ENCODE measurements around the gene CLDN9.

Gene CLDN9

DNA sequence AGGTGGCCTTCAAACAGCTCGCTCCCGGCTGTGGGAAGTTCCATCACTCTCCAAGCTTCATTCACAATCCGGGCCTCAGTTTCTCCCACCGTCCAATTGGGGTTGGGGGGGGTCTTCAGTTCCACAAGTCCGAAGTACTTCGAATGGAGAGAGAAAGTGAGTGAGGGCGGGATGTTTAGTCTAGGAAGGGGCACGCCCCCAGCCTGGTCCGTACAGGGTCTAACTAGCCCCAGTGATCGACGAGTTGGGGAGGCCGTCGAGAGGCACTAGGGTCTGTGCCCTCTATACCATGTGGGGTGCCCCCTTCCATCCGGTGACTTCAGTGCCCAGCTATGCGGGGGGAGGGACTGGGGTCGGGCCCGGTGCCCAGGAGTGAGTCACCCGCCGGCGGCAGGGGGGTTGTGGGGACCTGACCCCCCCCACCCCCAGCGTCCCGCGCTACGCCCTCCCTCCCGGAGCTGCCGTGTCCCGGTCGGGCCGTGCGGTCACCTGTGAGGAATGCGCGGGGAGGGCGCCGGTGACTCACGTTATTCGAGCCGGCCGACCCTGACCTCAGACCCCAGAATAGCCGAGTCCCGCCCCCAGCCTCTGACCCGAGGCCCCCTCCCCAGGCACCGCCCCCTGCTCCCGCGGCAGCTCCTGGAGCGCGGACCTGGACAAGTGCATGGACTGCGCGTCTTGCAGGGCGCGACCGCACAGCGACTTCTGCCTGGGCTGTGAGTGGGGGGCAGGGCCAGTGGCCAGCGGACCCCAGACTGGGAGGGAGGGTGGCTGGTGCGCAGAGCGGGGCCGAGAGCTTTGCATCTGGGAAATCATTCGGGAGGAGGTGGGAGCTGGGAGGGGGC is 8.1 kb downstream of the CLDN9 start:
- DNase-seq, result no peak

DNA sequence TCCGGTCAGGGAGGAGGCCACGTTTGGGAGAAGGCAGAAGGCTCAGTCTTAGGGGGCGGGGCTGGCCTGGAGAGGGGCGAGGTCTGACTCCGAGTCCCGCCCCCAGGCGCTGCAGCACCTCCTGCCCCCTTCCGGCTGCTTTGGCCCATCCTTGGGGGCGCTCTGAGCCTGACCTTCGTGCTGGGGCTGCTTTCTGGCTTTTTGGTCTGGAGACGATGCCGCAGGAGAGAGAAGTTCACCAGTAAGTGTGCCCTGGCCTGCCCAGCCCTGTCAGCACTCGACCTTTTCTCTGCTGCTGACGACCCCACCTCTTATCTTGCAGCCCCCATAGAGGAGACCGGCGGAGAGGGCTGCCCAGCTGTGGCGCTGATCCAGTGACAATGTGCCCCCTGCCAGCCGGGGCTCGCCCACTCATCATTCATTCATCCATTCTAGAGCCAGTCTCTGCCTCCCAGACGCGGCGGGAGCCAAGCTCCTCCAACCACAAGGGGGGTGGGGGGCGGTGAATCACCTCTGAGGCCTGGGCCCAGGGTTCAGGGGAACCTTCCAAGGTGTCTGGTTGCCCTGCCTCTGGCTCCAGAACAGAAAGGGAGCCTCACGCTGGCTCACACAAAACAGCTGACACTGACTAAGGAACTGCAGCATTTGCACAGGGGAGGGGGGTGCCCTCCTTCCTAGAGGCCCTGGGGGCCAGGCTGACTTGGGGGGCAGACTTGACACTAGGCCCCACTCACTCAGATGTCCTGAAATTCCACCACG is 8.9 kb downstream of the CLDN9 start:
- no peak for DNase-seq

DNA sequence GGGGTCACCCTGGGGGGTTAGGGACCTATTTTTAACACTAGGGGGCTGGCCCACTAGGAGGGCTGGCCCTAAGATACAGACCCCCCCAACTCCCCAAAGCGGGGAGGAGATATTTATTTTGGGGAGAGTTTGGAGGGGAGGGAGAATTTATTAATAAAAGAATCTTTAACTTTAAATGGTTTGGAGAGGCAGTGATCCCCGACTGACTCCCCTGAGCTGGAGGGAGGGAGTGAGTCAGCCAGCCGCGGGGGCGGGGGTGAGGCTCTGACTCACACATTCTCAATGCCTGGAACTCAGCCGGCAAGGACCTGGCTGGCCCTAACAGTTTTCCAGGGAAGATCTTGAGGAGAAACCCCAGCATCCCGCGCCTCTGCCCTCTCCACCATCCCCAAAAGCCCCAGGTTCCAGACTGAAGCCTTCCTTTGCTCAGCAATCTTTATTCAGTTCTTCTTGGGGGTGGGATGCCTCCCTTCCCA is 9.5 kb downstream of the CLDN9 start:
- DNase-seq, result no peak

DNA sequence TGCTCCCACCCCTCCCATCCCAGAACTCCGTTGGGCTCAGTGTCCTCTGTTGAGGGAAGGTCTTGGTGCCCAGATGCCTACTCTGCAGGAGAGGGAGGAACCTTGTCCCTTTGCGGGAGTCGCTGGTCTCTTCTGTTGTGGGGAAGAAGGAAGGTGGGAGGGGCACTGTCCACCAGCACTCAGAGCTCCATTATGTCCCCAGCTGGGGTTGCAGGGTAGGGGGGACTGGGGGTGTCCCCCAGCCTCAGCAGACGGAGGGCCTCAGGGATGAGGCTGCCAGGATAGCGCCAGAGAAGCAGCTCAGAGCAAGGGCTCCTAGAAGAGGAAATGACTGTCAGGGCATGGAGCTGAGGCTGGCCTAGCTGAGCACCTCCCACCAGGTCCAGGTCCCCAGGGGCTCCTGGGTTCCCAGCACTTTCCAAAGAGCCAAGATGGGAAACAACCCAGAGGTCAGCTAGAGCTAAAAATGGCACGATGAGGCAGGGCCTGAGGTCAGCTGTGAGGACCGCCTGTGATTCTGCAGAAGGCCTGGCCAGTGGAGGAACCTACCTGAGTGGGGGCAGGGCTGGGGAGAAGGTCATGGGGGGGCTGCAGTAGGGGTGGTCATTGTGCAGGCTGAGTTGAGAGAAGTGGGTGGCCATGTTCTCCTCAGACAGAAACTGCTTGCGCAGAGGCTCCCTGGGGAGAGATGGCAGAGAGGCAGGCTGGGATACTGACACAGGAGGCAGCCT is 10.1 kb downstream of the CLDN9 start:
- DNase-seq, result no peak

DNA sequence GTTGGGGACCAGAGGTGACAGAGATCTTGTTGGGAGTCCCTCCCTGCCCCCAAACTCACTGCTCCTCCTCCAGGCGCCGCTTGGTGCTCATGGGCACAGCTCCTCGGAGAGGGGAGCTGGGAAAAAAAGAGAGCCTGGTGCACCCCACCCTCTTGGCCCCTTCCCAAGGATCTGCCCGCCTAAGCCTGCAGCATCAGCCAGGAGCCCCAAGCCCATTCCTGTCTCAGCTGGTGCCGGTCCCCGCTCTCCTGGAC is 10.6 kb downstream of the CLDN9 start:
- peak; percentile 32 for DNase-seq

DNA sequence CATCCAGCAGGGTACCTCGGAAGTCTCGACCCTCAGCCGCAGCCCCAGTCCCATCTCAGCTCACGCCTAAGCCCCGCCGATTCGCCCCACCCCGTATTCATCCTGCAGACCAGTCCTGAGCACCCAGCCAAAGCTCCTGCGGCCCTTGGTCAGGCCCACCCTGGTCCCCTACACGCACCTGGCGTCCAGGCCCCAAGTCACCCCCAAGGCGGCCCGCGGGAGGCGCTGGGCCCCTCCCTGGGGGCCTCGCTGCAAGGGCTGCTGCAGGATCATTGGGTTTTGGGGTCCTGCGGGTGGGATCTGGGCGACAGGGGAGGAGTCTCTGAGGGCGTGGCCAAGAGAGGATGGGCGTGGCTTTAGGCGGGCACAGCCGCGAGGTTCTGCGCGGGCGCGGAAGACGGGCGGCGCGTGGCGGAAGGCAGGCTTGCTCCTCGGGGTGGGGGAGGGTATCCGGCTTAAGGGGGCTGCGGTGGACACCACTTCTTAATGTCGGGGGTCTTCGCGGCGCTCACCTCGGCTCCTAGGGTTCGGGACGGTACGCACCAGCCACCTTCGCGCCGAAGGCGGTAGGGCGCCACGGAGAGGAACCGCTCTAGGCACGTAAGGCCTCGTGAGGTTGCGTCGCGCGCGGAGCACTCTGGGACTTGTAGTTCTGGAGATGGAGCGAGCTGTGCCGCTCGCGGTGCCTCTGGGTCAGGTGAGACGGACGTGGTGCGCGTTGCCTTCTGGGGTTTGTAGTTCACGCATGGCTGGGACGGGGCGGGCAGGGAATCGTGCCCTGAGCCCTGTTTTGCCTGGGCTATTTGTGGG is 11.2 kb downstream of the CLDN9 start, which contains the start of the genes HCFC1R1 and THOC6:
TSS of gene HCFC1R1 (minus strand) at position 274 of the 810 bp plus-strand sequence. CDS start at position 273, 1 bp downstream.
TSS of gene THOC6 (plus strand) at position 367 of the 810 bp plus-strand sequence. CDS start at position 659, 292 bp downstream.
- peak; percentile 87 for DNase-seq

DNA sequence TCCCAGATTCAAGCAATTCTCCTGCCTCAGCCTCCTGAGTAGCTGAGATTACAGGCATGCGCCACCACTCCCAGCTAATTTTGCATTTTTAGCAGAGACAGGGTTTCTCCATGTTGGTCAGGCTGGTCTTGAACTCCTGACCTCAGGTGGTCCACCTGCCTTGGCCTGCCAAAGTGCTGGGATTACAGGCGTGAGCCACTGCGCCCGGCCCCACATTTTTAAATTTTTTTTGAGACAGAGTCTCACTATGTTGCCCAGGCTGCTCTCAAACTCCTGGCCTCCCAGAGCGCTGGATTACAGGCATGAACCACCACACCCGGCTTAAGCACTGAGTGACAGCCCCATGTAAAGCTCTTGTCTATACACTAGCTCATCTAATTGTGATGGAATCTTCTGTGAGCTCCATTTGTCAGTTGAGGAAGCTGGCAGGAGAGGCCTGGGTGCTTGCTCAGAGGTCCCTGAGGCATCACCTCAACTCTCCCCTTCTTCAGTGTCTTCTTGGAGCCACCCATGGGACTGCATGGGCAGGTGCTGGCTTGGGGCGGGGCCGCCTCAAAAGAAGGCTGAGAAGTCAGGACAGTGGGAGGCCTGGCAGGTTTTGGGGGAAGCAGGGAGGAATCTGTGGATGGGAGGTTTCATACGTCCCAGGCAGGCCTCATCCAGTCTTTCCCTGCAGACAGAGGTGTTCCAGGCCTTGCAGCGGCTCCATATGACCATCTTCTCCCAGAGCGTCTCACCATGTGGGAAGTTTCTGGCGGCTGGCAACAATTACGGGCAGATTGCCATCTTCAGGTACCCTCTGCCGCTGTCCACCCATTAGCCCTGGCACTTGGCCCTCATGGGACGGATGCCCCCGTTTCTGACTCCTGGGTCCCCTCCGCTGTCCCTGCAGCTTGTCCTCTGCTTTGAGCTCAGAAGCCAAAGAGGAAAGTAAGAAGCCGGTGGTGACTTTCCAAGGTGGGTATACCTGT is 12.6 kb downstream of the CLDN9 start:
- no peak for DNase-seq

DNA sequence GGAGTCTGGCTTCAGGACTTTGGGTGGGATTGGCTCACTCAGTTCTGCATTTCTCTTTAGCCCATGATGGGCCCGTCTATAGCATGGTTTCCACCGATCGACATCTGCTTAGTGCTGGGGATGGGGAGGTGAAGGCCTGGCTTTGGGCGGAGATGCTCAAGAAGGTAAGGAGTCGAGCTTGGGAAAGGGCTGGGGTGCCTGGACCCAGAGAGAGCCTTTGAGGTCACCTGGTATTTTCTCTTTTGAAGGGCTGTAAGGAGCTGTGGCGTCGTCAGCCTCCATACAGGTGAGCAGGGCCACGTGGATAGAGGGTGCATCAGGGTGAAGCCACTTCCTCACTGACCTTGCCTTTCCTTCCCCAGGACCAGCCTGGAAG is 13.3 kb downstream of the CLDN9 start:
- no peak for DNase-seq

DNA sequence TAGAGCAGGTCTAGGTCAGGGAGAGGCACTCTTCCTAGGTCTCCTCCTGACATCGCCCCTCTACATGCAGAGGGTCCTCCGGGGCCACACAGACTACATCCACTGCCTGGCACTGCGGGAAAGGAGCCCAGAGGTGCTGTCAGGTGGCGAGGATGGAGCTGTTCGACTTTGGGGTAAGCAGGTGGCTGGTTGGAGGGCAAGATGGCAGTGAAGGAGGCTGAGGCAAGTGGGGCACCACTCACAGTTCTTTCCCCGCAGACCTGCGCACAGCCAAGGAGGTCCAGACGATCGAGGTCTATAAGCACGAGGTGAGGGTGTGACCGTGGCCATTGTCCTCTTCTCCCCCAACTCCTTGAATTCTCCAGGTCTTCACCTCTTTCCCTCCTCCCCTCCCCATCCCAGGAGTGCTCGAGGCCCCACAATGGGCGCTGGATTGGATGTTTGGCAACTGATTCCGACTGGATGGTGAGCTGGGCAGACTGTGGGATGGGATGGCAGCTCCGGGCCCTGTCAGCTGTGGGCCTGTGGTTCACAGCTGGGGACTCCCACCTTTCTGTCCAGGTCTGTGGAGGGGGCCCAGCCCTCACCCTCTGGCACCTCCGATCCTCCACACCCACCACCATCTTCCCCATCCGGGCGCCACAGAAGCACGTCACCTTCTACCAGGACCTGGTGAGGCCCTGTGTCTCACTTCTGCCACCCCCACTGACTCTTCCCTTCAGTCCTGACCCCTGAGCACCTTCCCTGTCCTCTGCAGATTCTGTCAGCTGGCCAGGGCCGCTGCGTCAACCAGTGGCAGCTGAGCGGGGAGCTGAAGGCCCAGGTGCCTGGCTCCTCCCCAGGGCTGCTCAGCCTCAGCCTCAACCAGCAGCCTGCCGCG is 14.1 kb downstream of the CLDN9 start:
- DNase-seq, result no peak

DNA sequence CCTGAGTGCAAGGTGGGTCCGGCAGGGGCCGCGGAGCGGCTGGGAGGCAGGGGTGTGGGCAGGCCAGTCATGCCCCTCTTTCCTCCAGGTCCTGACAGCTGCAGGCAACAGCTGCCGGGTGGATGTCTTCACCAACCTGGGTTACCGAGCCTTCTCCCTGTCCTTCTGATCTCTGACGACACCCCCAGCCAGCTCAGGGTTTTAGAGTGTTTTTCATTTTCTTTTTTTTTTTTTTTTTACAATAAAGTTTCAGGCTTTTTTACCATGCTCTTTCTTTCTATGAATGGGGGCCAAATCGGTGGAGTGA is 14.7 kb downstream of the CLDN9 start:
- DNase-seq, result no peak

DNA sequence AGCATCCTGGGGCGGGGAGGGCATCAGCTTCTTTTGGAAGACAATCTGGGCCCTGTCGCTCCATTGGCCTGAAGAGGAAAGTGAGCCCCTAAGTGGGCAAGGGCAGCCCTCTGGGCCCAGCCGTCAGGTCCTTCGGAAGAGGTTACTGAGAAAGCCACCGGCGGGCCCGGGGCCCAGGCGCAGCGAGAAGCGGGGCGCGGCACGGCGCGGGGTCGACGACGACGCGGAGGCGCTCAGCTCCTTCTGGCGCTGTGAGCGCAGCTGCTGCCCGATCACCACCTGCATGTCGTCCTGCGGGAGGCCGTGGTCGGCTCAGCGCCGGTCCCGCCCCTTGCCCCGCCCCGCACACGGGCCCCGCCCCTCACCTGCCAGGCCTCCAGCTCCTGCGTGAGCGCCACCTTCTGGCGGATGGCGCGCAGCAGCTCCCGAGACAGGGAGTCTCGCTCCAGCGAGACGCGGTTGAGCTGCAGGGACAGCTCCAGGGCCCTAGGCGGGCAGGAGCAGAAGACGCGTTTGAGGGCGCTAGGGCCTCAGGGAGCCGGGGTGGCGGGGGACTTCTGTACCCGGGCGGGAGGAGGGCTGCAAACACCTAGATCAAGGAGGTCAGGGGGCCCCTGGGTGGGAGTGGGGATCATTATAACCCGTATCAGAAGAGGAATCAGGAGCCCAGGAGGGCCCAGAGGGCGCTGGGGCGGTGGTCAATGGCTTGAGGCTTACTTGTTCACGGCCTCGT is 15.4 kb downstream of the CLDN9 start:
- DNase-seq, result peak; percentile 69

DNA sequence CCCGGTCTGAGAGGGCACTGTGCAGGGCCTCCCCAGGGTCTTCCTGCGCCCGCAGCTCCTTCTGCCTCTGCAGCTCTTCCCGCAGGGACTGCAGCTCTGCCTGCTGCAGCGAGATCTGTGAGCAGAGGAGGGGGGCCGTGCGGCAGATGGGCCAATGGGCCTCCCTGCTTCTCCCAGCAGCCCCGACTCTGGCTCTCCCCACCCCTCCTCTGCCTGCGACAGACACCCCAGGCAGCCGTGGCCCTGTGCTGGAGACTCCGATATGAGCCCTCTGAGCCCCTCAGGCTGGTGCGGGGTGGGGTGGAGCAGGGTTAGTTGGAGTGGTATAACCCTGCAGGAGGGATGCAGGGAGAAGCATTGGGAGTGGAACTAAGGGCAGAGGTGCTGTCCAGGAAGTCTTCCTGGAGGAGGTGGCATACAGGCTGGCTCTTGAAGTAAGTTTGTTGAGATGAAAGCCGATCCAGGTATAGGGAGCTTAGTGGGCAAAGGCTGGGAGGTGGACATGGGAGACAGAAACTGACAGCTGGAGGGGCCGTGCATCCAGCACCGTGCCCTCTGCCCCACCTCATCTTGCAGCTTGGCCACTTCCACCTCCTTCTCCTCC is 16.1 kb downstream of the CLDN9 start:
- DNase-seq, result no peak

DNA sequence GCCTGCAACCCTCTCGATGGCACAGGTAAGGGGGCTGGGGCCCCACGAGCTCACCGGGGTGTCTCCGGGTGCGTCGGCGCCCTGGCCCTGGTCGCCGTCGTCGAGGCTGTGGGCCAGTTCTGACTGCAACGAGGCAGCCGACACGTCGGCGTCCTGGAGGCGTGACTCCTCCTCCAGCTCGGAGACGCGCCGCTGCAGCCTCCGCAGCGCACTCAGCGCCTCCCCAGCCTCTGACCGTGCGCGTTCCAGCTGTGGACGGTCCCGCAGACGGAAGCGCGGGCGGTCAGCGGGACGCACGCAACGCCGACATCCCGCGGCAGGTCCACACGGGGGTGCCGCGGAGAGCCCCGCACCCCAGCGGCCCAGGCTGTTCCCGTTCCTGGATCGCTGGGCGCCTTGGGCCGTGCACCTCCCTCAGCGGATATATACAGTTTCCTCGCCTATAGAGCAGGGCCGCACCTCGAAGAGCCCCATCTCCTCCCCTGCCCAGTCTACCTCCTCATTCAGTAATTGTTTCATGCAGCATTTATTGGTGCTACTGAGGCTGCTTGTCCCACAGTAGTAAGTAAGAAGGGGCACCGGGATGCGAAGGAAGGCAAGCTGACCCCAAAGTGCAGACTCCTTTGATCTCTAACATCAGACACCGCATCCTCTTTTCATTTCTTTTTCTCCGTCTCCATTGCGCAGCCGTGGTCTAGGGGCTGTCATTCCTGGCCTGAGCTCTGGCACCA is 16.9 kb downstream of the CLDN9 start:
- no peak for DNase-seq

DNA sequence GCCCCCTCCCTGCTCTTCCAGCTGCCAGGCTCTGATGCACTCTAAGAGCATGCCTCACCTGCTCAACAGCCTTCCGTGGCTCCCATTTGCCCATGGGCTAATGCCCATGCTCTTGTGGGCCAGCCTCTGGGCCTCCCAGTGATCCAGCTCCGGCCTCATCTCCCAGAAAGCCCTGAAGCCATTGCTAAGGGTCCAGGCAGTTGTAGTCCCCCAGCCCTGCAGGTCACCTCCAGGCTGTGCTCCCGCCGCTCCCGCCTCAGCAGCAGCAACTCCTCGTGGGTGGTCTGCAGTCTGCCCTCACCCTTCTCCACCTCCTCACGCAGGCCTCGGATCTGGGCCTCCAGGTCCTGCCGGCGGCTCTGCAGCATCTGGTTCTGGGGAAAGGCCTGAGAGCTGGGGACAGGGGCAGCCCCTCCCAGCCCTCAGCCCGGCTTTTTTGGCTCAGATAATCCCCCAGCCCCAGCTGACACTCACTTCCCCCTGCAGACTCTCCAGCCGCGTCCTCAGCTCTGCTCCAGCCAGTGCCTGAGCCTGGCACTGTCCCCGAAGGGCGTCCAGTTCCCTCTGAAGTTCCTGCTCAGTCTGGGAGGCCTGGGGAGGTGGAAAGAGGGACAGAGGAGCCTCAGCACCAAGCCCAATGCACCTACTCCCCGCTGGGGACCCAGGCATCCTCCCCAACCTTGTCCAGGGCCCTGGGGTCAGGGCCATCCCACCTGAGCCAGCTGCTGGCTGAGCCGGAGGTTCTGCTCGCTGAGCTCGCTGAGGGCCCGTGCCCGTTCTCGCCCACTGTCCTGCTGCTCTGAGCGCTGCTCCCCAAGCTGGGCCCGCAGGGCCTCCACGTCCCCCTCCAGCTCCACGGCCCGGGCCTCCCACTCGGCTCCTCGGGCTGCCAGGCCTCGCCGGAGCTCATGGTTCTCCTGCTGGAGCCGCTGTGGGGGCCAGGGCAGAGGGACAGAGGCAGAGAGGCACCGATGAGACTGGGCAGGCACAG is 17.8 kb downstream of the CLDN9 start:
- DNase-seq, result no peak

DNA sequence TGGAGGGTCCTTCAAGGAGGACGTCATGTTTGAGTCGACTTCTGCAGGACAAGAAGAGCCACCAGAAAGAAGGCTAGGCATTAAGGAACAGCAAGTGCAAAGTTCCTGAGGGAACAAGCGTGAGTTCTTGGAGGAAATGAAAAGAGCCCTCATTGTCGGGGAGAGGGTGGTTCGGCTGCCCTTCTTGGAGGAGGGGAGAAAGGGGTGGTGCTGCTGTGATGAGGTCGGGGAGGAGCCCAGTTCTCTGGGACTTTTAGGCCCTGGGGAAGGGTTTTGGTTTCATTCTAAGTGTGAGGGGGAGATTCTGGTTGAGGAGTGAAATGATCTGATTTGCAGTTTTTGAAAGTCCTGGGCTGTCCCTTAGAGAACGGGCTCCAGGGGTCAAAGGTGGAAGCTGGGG is 19.9 kb downstream of the CLDN9 start:
- no peak for DNase-seq

DNA sequence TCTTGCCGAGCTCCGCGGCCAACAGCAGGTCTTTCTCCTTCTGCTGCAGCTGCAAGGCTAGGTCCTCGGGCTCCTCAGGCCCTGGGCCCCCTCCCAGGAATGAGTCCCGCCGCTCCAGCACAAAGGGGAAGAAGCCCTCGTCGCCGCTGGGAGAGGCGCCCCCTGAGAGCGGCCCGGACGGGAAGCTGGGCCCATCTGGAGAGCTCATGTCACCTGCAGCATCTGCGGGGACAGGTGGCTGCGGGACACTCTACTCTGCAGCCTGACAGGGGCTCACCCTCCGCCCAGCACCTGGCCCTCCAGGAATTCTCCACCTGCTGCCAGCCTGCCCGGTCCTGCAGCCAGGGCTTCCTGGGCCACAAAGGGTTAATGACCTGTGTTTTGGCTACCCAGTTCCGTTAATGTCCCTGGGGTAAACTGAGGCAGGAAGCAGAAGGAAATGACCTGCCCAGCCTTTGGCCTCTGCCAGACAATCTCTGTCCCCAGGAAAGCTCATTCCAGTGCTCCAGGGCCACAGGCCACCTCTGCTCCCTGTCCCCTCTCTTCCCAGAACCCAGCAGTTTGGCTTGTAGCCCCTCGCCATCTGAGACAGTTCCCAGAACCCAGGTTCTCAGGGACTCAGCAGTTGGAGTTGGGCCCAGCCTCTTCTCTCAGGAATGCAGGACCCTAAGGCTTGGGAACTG is 22.7 kb downstream of the CLDN9 start:
- no peak for DNase-seq
